ENCODE measurements around the gene EGFR.

Gene EGFR

GRCh38 chr7:55046582-55047342 is 27.9 kb downstream of the EGFR start:
- DNase-seq (ENCODE audit: low spot score): no peak
- TF ChIP-seq CTCF (IDR thresholded peaks at IDR 0.05; ENCODE audit: extremely low read depth, insufficient read depth, missing control alignments): no peak
- in situ Hi-C loops (cut with MboI; ENCODE audit: low pct_unique_long_range_greater_than_20kb, low sequenced_read_pairs, unreplicated experiment): no loop called here

GRCh38 chr7:55048221-55048859 is 29.5 kb downstream of the EGFR start:
- TF ChIP-seq CTCF (IDR thresholded peaks at IDR 0.05; ENCODE audit: extremely low read depth, insufficient read depth, missing control alignments): no peak
- in situ Hi-C loops (cut with MboI; ENCODE audit: low pct_unique_long_range_greater_than_20kb, low sequenced_read_pairs, unreplicated experiment): no loop called here
- no peak for DNase-seq (ENCODE audit: low spot score)

GRCh38 chr7:55050281-55050680 is 31.5 kb downstream of the EGFR start:
- in situ Hi-C loops (cut with MboI; ENCODE audit: low pct_unique_long_range_greater_than_20kb, low sequenced_read_pairs, unreplicated experiment): no loop called here
- TF ChIP-seq CTCF (IDR thresholded peaks at IDR 0.05; ENCODE audit: extremely low read depth, insufficient read depth, missing control alignments): no peak
- DNase-seq (ENCODE audit: low spot score): no peak

GRCh38 chr7:55052081-55052480 is 33.3 kb downstream of the EGFR start:
- in situ Hi-C loops (cut with MboI; ENCODE audit: low pct_unique_long_range_greater_than_20kb, low sequenced_read_pairs, unreplicated experiment): no loop called here
- no peak for DNase-seq (ENCODE audit: low spot score)
- no peak for TF ChIP-seq CTCF (IDR thresholded peaks at IDR 0.05; ENCODE audit: extremely low read depth, insufficient read depth, missing control alignments)

GRCh38 chr7:55052741-55053427 is 34.1 kb downstream of the EGFR start:
- DNase-seq (ENCODE audit: low spot score): no peak
- in situ Hi-C loops (cut with MboI; ENCODE audit: low pct_unique_long_range_greater_than_20kb, low sequenced_read_pairs, unreplicated experiment): no loop called here
- no peak for TF ChIP-seq CTCF (IDR thresholded peaks at IDR 0.05; ENCODE audit: extremely low read depth, insufficient read depth, missing control alignments)

- in situ Hi-C loops (cut with MboI; ENCODE audit: low pct_unique_long_range_greater_than_20kb, low sequenced_read_pairs, unreplicated experiment): no loop called here
- no peak for TF ChIP-seq CTCF (IDR thresholded peaks at IDR 0.05; ENCODE audit: extremely low read depth, insufficient read depth, missing control alignments)
- DNase-seq (ENCODE audit: low spot score): no peak
These were observed 35.1 kb downstream of the EGFR start for GRCh38 chr7:55053651-55054571.
